Osteoblast (primary cell): ENCODE data around the gene TMEM245. TPM values are rescaled to one million over a fixed set of nuclear protein-coding genes. Genes with fewer than 3 reads are reported as not detected.

Experiments
- DNase-seq: peaks from one replicate; pipeline ENCODE4 v3.0.0; 2011; ENCODE audit warnings: low spot score, mixed read lengths; ENCODE audit not compliant: insufficient read length; ENCODE audit errors: missing footprints
- H2AFZ ChIP-seq: 2 replicates; pipeline ENCODE4 v1.6.0; 2011; ENCODE audit warnings: mild to moderate bottlenecking, low read length
- H3K27ac ChIP-seq: 2 replicates; pipeline ENCODE4 v1.5.1; 2011; ENCODE audit warnings: mild to moderate bottlenecking, low read depth, low read length, moderate library complexity
- H3K27me3 ChIP-seq: 2 replicates; pipeline ENCODE4 v1.6.0; 2012; ENCODE audit warnings: mild to moderate bottlenecking, control low read depth, inconsistent platforms, low read length, moderate library complexity; ENCODE audit not compliant: insufficient read depth
- H3K36me3 ChIP-seq: 2 replicates; pipeline ENCODE4 v1.5.1; 2011; ENCODE audit warnings: mild to moderate bottlenecking, low read length, control low read depth, moderate library complexity; ENCODE audit not compliant: insufficient read depth
- H3K4me1 ChIP-seq: 2 replicates; pipeline ENCODE4 v1.5.1; 2011; ENCODE audit warnings: mild to moderate bottlenecking, low read length, control low read depth, moderate library complexity; ENCODE audit not compliant: insufficient read depth
- H3K4me2 ChIP-seq: 2 replicates; pipeline ENCODE4 v1.6.0; 2011; ENCODE audit warnings: mild to moderate bottlenecking, low read length; ENCODE audit not compliant: insufficient read depth
- H3K4me3 ChIP-seq: fragments of 200-600 bp; sonication (generic); 3 replicates; pipeline ENCODE4 v1.5.1; 2012; ENCODE audit warnings: mild to moderate bottlenecking, low read length, inconsistent platforms; ENCODE audit not compliant: insufficient read depth
- H3K79me2 ChIP-seq: 2 replicates; pipeline ENCODE4 v1.6.0; 2012; ENCODE audit warnings: mild to moderate bottlenecking, low read length, control low read depth, inconsistent platforms; ENCODE audit not compliant: insufficient read depth
- H3K9me3 ChIP-seq: 2 replicates; pipeline ENCODE4 v1.5.1; 2011; ENCODE audit warnings: low read depth, low read length, control low read depth
- H4K20me1 ChIP-seq: 2 replicates; pipeline ENCODE4 v1.6.0; 2012; ENCODE audit warnings: mild to moderate bottlenecking, low read length, control low read depth; ENCODE audit not compliant: insufficient read depth
- total RNA-seq: library from RNA; depleted of rRNA; stranded (reverse); fragments of >200 nt; gene quantifications from 2 replicates; pipeline ENCODE4 v1.2.3, GENCODE V29; 2012
- TF ChIP-seq, protein P1 (sequence below): IDR thresholded peaks from 2 replicates; pipeline ENCODE4 v1.5.1; 2011; ENCODE audit warnings: mild to moderate bottlenecking, low read depth, low read length, moderate library complexity; ENCODE audit errors: extremely low read depth

The TMEM245 gene
- total RNA-seq, 1 donor, result 45.2 TPM

DNA sequence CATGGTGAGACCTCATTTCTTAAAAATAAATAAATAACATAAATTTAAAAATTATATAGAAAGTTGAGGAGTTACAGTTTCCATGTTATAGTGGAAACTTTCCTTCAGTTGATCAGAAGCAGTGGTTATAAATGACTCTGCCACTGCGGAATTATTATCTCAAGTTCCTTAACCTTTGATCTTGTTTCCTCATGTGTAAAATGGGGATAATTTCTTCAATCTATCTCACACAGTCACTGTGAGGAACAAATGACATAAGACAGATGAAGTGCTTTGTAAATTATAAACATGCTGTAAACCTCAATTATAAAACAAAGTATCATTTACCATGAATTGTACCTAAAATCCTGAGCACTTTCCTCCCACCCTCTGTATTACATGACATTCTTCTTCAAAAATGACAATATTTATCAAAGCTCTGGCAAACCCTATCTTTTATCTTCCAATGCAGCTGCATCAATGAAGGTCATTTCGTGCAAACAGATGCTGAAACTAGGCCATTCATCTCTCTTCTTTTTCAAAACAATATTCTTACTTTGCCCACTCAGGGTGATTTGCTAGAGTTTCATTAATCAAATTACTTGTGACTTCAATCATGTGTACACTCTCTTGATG lies 46.8 kb downstream of the TMEM245 start:
- Histone ChIP-seq H3K4me1 (no peaks in the 10 kb centered on the region), H3K79me2 (no peaks in the 10 kb centered on the region), H2AFZ (no peak overlapping the region), H4K20me1 (no peaks in the 10 kb centered on the region), H3K27ac (no peak overlapping the region), H3K4me2 (no peak overlapping the region), H3K9me3 (no peaks in the 10 kb centered on the region), H3K27me3 (no peaks in the 10 kb centered on the region), H3K4me3 (no peak overlapping the region), H3K36me3 (peaks cover 43% of the 10 kb centered on the region)
- DNase-seq, result no peak
- TF ChIP-seq, protein P1, sequence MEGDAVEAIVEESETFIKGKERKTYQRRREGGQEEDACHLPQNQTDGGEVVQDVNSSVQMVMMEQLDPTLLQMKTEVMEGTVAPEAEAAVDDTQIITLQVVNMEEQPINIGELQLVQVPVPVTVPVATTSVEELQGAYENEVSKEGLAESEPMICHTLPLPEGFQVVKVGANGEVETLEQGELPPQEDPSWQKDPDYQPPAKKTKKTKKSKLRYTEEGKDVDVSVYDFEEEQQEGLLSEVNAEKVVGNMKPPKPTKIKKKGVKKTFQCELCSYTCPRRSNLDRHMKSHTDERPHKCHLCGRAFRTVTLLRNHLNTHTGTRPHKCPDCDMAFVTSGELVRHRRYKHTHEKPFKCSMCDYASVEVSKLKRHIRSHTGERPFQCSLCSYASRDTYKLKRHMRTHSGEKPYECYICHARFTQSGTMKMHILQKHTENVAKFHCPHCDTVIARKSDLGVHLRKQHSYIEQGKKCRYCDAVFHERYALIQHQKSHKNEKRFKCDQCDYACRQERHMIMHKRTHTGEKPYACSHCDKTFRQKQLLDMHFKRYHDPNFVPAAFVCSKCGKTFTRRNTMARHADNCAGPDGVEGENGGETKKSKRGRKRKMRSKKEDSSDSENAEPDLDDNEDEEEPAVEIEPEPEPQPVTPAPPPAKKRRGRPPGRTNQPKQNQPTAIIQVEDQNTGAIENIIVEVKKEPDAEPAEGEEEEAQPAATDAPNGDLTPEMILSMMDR, result no peak

DNA sequence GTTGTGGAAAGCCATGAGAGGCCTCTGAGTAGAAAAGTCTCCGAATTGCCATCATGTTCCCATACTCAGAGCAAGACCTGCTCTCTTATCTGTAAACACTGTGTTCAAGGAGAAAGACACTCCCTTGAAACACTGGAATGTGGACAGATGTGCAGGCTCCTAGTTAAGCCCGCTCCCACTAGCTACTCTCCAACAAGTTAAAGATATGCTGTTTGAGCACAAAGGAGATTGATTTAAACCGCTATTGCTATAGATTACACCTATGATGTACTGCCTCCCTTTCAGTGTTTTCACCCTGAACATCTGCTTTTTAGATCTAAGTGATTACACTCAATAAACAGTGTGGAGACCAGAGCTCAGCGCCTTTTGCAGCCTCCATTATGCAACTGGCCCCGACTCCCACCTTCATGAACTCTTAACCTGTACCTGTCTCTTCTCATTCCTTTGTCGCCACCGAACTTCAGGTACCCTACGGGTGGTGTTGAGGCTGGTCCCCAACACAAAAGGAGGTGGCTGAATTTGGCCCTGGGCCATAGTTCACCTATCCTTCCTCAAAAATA lies 47.5 kb downstream of the TMEM245 start:
- Histone ChIP-seq H2AFZ (no peak overlapping the region), H3K79me2 (no peaks in the 10 kb centered on the region), H3K4me3 (no peak overlapping the region), H3K27ac (no peak overlapping the region), H3K4me2 (no peak overlapping the region), H3K4me1 (no peaks in the 10 kb centered on the region), H4K20me1 (no peaks in the 10 kb centered on the region), H3K9me3 (no peaks in the 10 kb centered on the region), H3K36me3 (peaks cover 46% of the 10 kb centered on the region), H3K27me3 (no peaks in the 10 kb centered on the region)
- TF ChIP-seq, protein P1, result no peak
- DNase-seq, result no peak

DNA sequence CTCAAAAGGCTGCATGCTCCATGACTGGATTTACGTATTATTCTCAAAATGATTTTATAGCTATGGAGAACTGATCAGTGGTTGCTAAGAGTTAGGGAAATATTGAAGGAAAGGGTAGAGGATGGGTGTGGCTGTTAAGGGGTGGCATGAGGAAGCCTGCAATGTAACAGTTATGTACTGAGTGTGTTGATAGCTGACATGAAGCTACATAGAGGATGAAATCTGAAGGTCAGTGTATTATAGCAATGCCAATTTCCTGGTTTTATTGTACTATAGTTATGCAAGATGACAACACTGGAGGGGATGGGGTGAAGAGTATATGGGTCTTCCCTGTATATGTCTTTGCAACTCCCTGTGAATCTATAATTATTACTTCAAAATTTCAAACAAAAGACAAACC lies 51.0 kb downstream of the TMEM245 start:
- Histone ChIP-seq H3K27me3 (no peaks in the 10 kb centered on the region), H2AFZ (no peak overlapping the region), H3K79me2 (no peaks in the 10 kb centered on the region), H3K4me3 (no peak overlapping the region), H4K20me1 (no peaks in the 10 kb centered on the region), H3K27ac (no peak overlapping the region), H3K36me3 (peaks cover 44% of the 10 kb centered on the region), H3K4me1 (peaks cover 17% of the 10 kb centered on the region), H3K9me3 (no peaks in the 10 kb centered on the region), H3K4me2 (no peak overlapping the region)
- TF ChIP-seq, protein P1, result no peak
- DNase-seq, result no peak

DNA sequence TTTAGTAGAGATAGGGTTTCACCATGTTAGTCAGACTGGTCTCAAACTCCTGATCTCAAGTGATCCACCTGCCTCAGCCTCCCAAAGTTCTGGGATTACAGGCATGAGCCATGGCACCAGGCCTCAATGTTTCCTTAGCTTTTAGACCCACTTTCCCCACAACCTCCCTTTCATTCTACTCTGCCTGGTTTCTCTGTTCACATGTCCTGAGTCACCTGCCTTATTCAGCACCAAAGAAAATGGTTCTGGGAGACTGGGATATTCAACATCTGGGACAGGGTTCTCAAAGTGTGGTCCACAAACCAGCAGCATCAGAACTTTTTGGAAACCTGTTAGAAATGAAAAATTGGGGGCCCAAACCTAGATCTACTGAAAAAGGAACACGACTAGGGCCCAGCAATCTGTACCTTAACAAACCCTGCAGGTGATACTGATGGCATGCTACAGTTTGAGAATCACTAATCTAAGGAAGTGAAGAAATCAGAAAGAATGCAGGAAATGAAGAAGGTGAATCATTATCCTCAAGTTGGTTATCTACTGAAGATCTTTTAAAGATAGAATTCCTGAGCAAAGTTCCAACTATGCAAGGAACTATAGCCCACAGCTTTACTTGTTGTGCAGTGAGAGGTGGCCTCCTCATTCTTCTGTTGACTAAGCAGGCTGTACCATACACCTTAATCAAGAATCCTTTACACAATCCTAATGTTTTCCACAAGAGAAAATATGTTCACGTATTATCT lies 54.6 kb downstream of the TMEM245 start:
- Histone ChIP-seq H3K79me2 (peaks cover 6% of the 10 kb centered on the region), H3K9me3 (no peaks in the 10 kb centered on the region), H3K4me1 (peaks cover 23% of the 10 kb centered on the region), H3K4me3 (no peak overlapping the region), H3K36me3 (peaks cover 46% of the 10 kb centered on the region), H4K20me1 (no peaks in the 10 kb centered on the region), H3K4me2 (no peak overlapping the region), H2AFZ (no peak overlapping the region), H3K27ac (no peak overlapping the region), H3K27me3 (no peaks in the 10 kb centered on the region)
- TF ChIP-seq, protein P1, result no peak
- peak; percentile 42 for DNase-seq
